ENCODE measurements around the gene RPS15. TPM values are rescaled to one million over a fixed set of nuclear protein-coding genes. Genes with fewer than 3 reads are reported as not detected.

Gene RPS15
- total RNA-seq, 1 donor from 2014 or later: 1,918 TPM

DNA sequence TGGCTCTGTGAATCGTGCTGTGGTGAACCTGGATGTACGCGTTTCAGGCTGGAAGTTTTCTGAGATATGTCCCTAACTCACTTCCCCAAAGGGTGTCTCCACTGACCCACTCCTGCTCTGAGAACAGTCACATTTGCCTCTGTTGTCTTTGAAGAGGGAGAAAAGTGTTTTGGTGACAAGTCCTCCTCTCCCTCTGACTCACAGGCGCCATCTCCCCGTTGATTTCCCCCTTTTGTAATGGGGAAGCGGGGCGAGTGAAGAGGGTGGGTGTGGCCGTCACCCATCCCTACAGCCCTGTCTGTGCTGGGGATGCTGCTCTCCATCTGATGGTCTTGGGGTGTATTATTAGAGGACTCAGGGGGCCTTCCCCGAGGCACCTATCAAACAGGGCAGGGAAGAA lies 21.3 kb downstream of the RPS15 start:
- Mint-ChIP-seq H3K9me3 (no peaks in the 10 kb centered on the region), H3K4me1 (peaks cover 6% of the 10 kb centered on the region), H3K36me3 (peaks cover 17% of the 10 kb centered on the region), H3K27ac (no peak overlapping the region), H3K27me3 (ENCODE audit: insufficient read depth, low read depth) (peaks cover 17% of the 10 kb centered on the region), H3K4me3 (no peak overlapping the region)
- H3F3A ChIP-seq (ENCODE audit: low read depth): peaks cover 13% of the 10 kb centered on the region
- no peak for DNase-seq (ENCODE audit: low spot score)
- no peaks in the 10 kb centered on the region for H3K79me2 ChIP-seq (ENCODE audit: low read depth)
- H4K20me1 ChIP-seq (ENCODE audit: low read depth): peaks cover 85% of the 10 kb centered on the region
- no peaks in the 10 kb centered on the region for H3K36me3 ChIP-seq
- TF ChIP-seq EZH2 (IDR thresholded peaks at IDR 0.05): no peak
- TF ChIP-seq, protein P1, sequence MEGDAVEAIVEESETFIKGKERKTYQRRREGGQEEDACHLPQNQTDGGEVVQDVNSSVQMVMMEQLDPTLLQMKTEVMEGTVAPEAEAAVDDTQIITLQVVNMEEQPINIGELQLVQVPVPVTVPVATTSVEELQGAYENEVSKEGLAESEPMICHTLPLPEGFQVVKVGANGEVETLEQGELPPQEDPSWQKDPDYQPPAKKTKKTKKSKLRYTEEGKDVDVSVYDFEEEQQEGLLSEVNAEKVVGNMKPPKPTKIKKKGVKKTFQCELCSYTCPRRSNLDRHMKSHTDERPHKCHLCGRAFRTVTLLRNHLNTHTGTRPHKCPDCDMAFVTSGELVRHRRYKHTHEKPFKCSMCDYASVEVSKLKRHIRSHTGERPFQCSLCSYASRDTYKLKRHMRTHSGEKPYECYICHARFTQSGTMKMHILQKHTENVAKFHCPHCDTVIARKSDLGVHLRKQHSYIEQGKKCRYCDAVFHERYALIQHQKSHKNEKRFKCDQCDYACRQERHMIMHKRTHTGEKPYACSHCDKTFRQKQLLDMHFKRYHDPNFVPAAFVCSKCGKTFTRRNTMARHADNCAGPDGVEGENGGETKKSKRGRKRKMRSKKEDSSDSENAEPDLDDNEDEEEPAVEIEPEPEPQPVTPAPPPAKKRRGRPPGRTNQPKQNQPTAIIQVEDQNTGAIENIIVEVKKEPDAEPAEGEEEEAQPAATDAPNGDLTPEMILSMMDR (IDR thresholded peaks at IDR 0.05): no peak
- TF ChIP-seq EZH2phosphoT487 (IDR thresholded peaks at IDR 0.05): no peak
- no peak overlapping the region for H3K27ac ChIP-seq
- peaks cover 72% of the 10 kb centered on the region for H3K27me3 ChIP-seq
- H3K4me3 ChIP-seq: no peak overlapping the region
- H3K4me2 ChIP-seq: no peak overlapping the region
- no peaks in the 10 kb centered on the region for H3K4me1 ChIP-seq
- no peak overlapping the region for H3K9ac ChIP-seq
- no peak overlapping the region for H2AFZ ChIP-seq (replicated peaks)
- no peaks in the 10 kb centered on the region for H3K9me3 ChIP-seq (ENCODE audit: low read depth)

DNA sequence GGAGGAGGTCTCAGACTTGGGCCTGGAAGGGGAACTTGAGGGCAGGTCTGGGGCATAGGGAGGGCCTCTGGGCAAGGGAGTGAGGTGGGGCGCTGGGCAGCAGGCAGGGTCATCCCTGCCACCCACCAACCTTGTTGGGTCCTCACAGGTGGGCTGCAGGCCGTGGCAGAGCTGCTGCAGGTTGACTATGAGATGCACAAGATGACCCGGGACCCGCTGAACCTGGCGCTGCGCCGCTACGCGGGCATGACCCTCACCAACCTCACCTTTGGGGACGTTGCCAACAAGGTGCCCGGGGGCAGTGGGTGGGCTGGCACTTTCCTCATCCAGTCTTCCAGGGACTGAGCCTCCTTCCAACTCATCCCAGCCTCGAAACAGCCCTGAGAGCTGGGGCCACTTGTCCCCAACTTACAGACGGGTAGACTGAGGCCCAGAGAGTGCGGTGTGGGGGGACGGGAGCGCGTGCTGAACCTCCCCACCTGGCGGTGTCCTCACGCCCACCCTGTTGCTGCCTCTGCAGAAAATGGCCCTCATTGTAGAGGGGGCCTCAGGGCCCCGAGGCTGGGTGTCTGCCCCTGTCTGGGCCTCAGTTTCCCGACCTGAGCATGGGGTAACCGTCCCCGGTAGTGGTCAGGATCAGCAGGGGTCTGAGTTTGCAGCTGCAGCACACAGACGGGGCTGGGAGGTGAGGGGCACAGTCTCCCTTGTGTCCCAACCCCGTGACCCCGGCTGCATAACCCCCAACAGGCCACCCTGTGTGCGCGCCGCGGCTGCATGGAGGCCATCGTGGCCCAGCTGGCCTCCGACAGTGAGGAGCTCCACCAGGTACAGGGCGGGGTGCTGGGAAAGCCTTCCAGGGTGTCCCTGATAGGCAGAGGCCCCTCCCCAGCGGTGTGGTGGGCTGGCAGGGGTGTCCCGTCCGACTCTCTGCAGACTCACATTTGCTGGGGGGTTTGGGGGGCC lies 22.1 kb downstream of the RPS15 start:
- Mint-ChIP-seq H3K27me3 (ENCODE audit: insufficient read depth, low read depth) (peaks cover 20% of the 10 kb centered on the region), H3K4me3 (no peak overlapping the region), H3K9me3 (no peaks in the 10 kb centered on the region), H3K27ac (no peak overlapping the region), H3K36me3 (peaks cover 17% of the 10 kb centered on the region), H3K4me1 (peaks cover 6% of the 10 kb centered on the region)
- H2AFZ ChIP-seq (replicated peaks): no peak overlapping the region
- DNase-seq (ENCODE audit: low spot score): no peak
- H3K4me2 ChIP-seq: no peak overlapping the region
- H3F3A ChIP-seq (ENCODE audit: low read depth): peaks cover 6% of the 10 kb centered on the region
- no peak overlapping the region for H3K9ac ChIP-seq
- H3K27ac ChIP-seq: no peak overlapping the region
- H3K4me3 ChIP-seq: no peak overlapping the region
- no peaks in the 10 kb centered on the region for H3K4me1 ChIP-seq
- H4K20me1 ChIP-seq (ENCODE audit: low read depth): peaks cover 88% of the 10 kb centered on the region
- no peak for TF ChIP-seq EZH2phosphoT487 (IDR thresholded peaks at IDR 0.05)
- TF ChIP-seq, protein P1 (IDR thresholded peaks at IDR 0.05): no peak
- no peak for TF ChIP-seq EZH2 (IDR thresholded peaks at IDR 0.05)
- H3K79me2 ChIP-seq (ENCODE audit: low read depth): no peaks in the 10 kb centered on the region
- H3K9me3 ChIP-seq (ENCODE audit: low read depth): no peaks in the 10 kb centered on the region
- peaks cover 72% of the 10 kb centered on the region for H3K27me3 ChIP-seq
- no peaks in the 10 kb centered on the region for H3K36me3 ChIP-seq

DNA sequence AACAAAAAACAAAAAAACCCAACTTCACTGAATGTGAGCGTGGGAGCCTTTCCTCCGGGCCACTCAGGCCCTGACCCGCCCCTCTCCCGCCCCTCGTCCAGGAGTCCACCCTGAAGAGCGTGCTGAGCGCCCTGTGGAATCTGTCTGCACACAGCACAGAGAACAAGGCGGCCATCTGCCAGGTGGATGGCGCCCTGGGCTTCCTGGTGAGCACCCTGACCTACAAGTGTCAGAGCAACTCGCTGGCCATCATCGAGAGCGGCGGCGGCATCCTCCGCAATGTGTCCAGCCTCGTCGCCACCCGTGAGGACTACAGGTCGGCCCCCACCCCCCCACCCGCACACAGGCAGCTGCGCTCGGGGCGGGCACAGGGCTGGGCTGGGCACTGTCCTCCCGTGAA lies 23.7 kb downstream of the RPS15 start:
- peaks cover 4% of the 10 kb centered on the region for H3K4me1 ChIP-seq
- Mint-ChIP-seq H3K4me1 (peaks cover 2% of the 10 kb centered on the region), H3K27me3 (ENCODE audit: insufficient read depth, low read depth) (peaks cover 17% of the 10 kb centered on the region), H3K9me3 (no peaks in the 10 kb centered on the region), H3K36me3 (peaks cover 14% of the 10 kb centered on the region), H3K27ac (no peak overlapping the region), H3K4me3 (no peak overlapping the region)
- no peak for DNase-seq (ENCODE audit: low spot score)
- H3K4me2 ChIP-seq: no peak overlapping the region
- H3K27ac ChIP-seq: no peak overlapping the region
- no peaks in the 10 kb centered on the region for H3K36me3 ChIP-seq
- peaks cover 88% of the 10 kb centered on the region for H4K20me1 ChIP-seq (ENCODE audit: low read depth)
- H3K9ac ChIP-seq: no peak overlapping the region
- H3F3A ChIP-seq (ENCODE audit: low read depth): peaks cover 6% of the 10 kb centered on the region
- peaks cover 72% of the 10 kb centered on the region for H3K27me3 ChIP-seq
- no peaks in the 10 kb centered on the region for H3K9me3 ChIP-seq (ENCODE audit: low read depth)
- no peak overlapping the region for H2AFZ ChIP-seq (replicated peaks)
- no peak overlapping the region for H3K4me3 ChIP-seq
- no peak for TF ChIP-seq EZH2 (IDR thresholded peaks at IDR 0.05)
- no peaks in the 10 kb centered on the region for H3K79me2 ChIP-seq (ENCODE audit: low read depth)

Data from neural progenitor cell (in vitro differentiated cells).